Fibroblast of skin of abdomen (primary cell): Measurements from ENCODE around the gene DHX35. TPM values are rescaled to one million over a fixed set of nuclear protein-coding genes. Genes with fewer than 3 reads are reported as not detected.

Experiments used
- DNase-seq: peaks from one replicate; pipeline ENCODE4 v3.0.0-alpha.2; 2013
- polyA plus RNA-seq, 2 experiments: library from polyadenylated mRNA; unstranded; fragments of 120-200 nt; gene quantifications; one replicate each; pipeline ENCODE4 v1.2.1, GENCODE V29; 2013; ENCODE audit not compliant: insufficient read length in 2 of 2

Gene DHX35, protein sequence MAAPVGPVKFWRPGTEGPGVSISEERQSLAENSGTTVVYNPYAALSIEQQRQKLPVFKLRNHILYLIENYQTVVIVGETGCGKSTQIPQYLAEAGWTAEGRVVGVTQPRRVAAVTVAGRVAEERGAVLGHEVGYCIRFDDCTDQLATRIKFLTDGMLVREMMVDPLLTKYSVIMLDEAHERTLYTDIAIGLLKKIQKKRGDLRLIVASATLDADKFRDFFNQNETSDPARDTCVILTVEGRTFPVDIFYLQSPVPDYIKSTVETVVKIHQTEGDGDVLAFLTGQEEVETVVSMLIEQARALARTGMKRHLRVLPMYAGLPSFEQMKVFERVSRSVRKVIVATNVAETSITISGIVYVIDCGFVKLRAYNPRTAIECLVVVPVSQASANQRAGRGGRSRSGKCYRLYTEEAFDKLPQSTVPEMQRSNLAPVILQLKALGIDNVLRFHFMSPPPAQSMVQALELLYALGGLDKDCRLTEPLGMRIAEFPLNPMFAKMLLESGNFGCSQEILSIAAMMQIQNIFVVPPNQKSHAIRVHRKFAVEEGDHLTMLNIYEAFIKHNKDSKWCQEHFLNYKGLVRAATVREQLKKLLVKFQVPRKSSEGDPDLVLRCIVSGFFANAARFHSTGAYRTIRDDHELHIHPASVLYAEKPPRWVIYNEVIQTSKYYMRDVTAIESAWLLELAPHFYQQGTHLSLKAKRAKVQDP
- polyA plus RNA-seq (2013, experiment 1 of 2; ENCODE audit: insufficient read length) = 8.7 TPM
- polyA plus RNA-seq (2013, experiment 2 of 2; ENCODE audit: insufficient read length) = 9.2 TPM

DNA sequence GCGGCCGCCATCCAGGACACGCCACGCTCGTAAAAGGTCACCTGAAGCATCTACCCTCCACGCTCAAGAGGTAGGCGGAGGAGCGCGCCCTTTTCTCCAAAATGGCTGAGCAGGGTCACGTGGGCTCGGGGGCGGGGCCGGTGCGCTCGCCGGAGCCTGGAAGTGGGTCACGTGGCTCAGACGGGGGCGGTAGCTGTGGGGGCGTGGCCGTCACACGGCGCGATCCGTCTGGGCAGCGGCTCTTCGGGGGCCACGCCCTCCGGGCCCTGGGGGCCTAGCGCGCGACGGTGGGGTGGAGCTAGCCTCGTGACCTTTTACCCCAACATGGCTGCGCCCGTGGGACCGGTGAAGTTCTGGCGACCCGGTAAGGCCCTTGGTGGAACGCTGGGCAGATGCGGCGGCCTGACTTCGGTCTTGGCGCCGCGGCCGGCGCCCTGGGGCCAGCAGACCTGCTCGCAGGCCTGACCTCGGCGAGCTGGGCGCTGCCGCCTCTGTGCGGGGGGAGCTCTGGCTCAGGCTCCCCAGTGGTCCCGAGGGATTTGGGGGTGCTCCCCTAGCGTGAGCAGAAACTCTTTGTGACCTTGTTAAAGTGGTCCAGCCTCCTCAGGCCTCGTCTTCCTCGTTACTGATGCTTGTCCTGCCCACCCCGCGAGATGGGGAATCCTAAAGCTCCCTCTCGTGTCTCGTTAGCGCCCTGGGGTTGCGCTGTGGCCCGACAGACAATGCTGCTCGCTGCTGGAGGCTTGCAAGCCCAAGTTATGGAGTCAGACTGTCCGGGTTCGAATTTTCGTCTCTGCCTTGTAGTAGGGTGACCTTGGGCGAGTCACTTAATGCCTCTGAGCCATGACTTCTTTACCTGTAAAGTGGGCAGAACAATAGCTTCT lies at the start of gene DHX35:
Gene DHX35 (plus strand): TSS at position 301 of the 884 bp plus-strand sequence. CDS start 24 bp downstream, at position 325.
- peak; percentile 97 for DNase-seq

- no peak for DNase-seq
These were observed 46.8 kb upstream of the DHX35 start for GRCh38 chr20:38915355-38915754.

DNA sequence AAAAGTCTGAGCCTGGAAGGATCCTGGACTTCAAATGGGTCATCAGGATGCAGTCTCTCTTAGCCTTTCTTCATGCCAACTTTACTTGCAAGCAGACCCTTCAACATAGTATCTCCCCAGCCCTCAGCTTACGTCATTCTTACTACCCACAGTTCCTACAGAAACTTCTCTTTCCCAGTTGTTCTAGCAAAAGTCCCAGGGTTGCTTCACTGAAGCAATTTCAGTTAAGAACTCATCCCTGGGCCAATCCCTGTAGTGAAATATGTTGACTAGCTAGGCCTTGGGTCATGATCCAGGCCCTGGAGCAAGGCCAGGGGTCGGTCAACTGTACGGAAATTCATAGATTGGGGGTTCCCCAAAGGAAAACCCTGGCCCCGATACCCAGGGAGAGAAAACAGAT lies 44.5 kb upstream of the DHX35 start:
- DNase-seq = no peak

DNA sequence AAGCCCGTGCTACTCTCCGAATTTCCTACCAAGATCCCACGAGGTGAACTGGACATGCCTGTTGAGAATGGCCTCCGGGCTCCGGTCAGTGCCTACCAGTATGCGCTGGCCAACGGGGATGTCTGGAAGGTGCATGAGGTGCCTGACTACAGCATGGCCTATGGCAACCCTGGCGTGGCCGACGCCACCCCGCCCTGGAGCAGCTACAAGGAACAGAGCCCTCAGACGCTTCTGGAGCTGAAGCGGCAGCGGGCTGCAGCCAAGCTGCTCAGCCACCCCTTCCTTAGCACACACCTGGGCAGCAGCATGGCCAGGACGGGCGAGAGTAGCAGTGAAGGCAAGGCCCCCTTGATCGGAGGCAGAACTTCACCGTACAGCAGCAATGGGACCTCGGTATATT lies 44.0 kb upstream of the DHX35 start:
- DNase-seq = no peak

DNA sequence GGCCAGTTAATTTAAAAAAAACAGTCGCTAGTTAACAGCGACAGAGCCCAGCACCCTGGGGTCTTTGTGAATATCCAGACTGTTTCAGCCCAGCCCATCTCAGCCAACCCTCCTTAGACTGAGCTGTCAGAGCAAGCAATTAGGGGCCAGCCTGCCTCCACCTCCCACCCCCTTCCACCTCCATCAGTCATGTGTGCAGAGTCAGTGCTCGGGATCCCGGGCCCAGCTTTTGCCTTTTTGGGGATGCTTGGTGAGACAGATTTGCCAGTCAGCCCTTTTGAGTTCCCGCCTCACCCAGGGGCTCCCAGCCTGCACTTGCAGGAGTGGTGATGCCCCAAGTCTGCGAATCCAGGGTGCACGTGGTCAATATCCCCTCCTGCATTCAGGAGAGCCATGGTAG lies 42.5 kb upstream of the DHX35 start:
- no peak for DNase-seq

- no peak for DNase-seq
These were observed 41.7 kb upstream of the DHX35 start for GRCh38 chr20:38920411-38920810.

DNA sequence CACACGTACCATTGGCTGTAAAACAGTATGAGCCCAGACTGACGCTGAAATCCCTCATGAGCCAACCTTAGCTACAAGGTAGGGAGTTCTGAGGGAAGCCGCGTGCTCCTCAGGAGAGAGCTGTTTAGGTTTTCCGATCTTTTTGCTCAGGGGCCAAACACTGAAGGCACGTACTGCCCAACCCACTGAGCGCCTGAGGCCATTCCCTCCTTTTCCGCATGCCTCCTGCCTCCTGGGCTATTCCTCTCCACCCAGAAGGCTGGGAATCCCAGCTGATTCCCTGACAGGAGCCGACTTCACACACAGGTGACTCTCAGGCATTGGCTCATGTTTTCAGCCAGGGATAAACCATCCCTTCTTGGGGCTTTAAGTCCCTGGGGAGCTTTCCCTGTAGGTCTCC lies 41.3 kb upstream of the DHX35 start:
- DNase-seq = no peak

GRCh38 chr20:38924718-38925117 lies 37.4 kb upstream of the DHX35 start:
- DNase-seq = no peak

DNA sequence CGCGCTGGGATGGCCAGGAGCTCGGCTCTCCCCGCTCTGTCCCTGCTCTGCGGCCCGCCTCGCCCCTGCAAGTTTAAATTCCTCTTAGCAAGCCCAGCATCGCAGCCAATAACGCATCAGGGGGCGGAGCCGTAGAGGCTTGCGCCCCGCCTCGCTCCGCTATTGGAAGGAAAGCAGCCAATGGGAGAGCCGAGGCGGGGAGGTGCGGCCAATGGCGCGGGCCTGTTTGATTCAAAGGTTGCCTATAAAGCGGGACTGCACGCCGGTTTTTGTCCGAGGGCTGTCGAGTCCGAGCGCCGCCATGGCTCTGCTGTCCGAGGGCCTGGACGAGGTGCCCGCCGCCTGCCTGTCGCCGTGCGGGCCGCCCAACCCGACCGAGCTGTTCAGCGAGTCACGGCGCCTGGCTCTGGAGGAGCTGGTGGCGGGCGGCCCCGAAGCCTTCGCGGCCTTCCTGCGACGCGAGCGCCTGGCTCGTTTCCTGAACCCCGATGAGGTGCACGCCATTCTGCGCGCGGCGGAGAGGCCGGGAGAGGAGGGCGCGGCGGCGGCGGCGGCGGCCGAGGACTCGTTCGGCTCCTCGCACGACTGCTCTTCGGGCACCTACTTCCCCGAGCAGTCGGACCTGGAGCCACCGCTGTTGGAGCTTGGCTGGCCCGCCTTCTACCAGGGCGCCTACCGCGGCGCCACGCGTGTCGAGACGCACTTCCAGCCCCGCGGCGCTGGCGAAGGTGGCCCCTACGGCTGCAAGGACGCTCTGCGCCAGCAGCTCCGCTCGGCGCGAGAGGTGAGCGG lies 35.8 kb upstream of the DHX35 start, which contains the start of gene FAM83D:
Gene FAM83D (plus strand): TSS at position 276 of the 792 bp plus-strand sequence. CDS start 26 bp downstream, at position 302.
- peak; percentile 98 for DNase-seq

DNA sequence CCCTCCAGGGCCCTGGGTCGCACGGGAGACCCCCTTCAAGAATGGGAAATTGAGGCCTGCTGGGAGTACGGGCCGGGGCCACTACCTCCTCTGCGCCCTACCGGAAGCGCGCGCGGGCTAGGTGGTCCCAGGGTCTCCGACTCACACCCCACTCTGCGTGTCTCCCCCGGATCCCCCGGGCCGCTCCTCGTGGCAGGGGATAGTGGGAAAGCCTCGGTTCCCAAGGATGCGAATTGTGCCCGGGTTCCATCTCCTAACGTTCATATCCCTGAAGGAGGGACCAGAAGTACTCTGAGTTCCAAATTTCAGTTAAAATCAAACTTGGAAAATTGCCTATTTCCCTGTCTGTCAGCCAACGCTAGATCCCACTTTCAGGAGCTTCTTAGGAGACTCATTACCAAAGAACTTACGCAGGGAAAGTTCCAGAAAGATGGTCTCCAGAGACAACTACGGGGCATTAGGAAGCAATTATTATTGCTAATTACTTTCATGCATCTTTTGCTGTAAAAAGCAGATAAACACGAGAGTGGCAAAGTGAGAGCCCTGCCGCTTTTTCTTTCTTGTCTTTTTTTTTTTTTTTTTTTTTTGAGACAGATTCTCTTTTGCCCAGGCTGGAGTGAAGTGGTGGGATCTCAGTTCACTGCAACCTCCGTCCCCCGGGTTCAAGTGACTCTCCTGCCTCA lies 35.1 kb upstream of the DHX35 start:
- peak; percentile 36 for DNase-seq

DNA sequence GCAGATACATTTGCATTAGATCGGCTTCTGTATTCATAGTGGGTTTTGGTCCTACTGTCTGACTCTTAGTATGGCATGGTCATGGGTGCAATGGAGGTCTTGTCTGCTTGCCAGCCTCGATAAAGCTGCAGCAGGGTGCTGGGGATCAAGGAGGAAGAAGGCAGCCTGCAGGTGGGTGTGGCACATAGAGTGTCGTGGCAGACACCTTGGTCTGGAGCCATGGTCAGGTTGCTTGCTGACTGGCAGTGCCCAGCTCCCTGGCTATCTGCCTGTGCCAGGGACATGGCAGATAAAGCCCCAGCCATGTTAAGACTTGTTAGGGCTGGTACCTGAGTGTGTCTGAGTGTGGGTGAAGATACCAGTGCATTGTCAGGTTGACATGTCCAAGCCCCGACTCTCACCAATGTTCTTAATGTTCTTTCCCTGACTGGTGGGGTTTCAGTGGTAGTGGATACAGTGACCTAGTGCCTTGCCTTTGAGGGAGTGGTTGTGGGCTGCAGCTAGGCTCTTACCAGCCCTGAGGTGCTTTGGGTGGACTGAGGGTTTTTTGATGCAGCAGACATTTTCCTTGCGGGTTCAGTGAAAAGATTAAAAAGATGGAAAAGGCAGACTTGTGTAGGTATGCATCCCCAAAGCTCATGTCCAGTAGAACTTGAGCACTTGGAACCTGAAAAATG lies 34.1 kb upstream of the DHX35 start:
- DNase-seq = no peak

GRCh38 chr20:38930242-38930569 lies 31.9 kb upstream of the DHX35 start:
- DNase-seq = no peak

DNA sequence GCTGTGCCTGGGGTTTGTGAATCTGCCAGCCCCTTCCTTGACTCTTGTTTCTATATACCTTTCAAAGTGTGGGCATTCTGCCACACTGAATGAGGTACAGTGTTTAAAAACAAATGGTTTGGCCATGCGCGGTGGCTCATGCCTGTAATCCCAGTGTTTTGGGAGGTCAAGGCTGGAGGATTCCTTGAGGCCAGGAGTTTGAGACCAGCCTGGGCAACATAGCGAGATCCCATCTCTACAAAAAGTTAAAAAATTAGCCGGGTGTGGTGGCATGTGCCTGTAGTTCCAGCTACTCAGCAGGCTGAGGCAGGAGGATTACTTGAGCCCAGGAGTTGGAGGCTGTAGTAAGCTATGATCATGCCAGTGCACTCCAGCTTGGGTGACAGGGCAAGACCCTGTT lies 30.2 kb upstream of the DHX35 start:
- no peak for DNase-seq

- peak; percentile 55 for DNase-seq
These were observed 29.6 kb upstream of the DHX35 start for GRCh38 chr20:38932457-38933120.

DNA sequence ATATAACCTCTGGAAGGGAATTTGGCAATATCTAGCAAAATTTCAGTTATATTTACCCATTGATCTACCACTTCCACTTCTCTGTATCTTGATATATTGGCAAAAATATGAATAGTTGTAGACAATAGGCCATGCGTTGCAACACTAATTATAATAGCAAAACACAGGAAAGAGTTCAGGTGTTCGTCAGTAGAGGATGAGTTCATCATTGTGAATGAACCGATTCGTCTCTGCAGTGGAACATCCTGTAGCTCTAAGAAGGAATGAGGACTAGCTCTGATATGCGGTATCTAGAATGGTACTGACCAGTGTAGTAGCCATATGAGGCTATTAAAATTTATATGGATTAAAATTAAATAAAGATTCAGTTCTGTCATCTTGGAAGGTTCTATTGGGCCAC lies 27.6 kb upstream of the DHX35 start:
- DNase-seq = no peak

GRCh38 chr20:38935285-38935684 lies 26.9 kb upstream of the DHX35 start:
- no peak for DNase-seq

- no peak for DNase-seq
These were observed 26.2 kb upstream of the DHX35 start for GRCh38 chr20:38935967-38936407.

GRCh38 chr20:38937000-38937399 lies 25.1 kb upstream of the DHX35 start:
- no peak for DNase-seq

DNA sequence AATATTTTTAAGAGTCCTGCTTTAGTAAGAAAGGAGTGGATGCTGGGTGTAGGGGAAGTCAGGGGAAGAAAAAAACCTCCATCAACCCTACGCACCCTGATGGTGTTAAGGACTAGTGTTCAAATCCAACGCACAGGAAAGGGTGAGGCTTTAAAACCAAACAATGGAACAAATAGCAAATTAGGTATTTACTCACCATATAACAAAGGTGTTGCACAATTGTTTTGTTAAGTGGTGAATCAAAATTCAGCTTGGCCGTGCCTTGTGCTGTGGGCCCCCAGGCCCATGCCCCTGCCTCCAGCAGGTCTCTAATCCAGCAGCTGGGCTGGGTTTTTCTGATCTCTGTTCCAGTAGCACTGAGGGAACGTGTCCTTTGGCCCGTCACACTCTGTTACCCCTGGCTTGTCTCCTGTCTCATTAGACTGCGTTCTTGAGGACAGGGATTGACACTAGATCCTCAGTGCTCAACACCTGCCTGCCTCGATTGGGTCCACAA lies 24.1 kb upstream of the DHX35 start:
- DNase-seq = no peak

GRCh38 chr20:38939686-38940085 lies 22.5 kb upstream of the DHX35 start:
- no peak for DNase-seq
